D341Med (cell line): ENCODE data around the gene P4HA2.

ENCODE experiments used
- DNase-seq: peaks from one replicate; pipeline ENCODE4 v3.0.0; 2012; ENCODE audit warnings: low spot score

Gene P4HA2

DNA sequence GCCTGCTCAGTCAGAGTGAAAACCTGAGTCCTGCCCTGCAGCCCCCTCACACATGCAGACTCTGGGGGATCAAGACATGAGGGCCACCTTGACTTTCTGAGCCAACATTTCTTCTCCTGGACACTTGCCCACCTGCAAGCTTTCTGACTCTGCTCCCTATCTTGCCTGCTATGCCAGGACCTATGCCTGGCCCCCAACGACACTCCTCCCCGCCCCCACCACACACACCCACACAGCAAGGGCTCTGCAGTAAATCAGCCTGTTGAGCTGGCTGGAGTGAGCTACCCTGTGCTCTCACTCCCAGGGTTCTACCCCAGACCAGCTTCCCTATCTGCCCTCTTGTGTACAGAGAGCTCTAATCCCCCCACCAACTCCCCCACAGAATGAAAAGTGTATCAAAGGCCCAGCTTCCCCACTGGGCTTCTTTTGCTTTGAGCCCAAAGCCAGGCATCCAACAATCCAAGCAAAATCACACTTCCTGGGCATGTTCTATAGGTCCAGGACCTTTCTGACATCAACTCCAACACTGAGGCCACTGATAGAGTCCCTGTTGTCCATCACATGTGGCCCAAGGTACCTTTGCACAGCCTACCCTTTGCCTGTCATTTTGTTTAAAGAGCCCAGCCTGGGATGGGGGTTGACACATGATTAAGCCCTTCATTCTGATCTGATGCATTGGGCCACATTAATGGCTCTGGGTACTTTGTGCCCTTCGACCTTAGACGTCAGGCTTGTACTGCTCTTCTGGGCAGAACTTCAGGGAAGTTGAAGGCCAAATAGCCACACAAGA, 37.1 kb upstream of the P4HA2 start:
- DNase-seq: peak; percentile 4

DNA sequence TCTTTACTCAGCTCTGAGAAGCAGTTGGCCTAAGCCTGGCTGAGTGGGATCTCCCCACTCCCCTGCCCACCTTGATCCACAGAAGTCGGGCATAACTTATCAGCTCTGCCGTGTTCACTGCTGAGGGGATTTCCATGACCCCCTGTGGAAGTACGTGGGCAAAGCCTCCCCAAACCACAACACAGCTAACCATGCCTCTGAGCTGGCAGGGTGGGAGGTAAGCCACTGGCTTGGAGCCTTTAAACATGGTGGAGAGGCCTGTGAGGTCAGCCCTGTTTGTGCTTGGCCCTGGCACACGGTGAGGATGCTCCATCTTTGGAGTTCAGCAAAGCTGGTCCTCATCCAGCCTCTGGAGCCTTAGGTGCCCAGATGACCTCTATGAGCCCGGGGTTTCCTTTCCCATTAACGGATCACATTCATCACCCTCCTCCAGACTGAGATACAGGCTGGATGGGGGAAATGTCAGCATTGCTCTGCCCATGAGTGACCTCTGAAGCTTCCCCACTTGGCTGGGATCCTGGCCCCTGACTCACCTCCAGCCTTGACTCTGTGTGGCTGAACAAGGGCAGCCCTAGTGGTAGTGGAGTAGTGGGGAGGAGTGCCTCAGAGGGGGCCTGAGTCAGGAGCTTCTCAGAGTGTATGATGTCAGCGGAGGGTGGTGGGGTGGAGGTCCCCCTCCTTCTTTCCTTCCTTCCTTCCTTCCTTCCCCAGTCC, 36.1 kb upstream of the P4HA2 start:
- DNase-seq: peak; percentile 8

DNA sequence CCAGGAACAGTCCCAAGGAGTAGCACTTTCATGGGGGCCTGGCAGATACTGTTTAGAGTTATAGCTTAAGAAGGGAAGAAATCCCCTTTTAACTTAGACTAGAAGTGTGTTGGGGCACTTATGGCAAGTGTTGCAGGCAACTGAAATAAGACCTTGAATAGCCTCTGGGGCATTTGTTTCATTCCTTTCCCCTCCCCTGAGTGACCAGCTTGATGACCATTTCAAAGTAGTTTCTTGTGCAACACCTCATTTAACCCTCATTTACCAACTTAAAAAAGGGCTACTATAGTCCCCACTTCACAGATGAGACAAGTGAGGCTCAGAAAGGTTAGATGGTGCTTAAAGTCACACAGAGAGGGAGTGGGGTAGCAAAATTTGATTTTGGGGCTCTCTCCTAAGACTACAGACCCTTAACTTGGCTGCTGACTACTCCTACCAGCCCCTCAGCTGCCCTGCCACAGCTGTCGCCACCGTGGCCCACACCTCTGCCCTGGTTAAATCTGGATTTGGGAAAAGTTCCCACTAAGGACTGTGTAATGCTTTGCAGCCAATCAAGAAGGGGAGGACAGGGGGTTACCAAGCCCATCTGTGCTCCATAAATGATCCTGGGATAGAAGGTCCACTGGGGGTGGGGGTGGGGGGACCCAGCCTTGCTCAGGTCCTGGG, 35.4 kb upstream of the P4HA2 start:
- DNase-seq: peak; percentile 5

DNA sequence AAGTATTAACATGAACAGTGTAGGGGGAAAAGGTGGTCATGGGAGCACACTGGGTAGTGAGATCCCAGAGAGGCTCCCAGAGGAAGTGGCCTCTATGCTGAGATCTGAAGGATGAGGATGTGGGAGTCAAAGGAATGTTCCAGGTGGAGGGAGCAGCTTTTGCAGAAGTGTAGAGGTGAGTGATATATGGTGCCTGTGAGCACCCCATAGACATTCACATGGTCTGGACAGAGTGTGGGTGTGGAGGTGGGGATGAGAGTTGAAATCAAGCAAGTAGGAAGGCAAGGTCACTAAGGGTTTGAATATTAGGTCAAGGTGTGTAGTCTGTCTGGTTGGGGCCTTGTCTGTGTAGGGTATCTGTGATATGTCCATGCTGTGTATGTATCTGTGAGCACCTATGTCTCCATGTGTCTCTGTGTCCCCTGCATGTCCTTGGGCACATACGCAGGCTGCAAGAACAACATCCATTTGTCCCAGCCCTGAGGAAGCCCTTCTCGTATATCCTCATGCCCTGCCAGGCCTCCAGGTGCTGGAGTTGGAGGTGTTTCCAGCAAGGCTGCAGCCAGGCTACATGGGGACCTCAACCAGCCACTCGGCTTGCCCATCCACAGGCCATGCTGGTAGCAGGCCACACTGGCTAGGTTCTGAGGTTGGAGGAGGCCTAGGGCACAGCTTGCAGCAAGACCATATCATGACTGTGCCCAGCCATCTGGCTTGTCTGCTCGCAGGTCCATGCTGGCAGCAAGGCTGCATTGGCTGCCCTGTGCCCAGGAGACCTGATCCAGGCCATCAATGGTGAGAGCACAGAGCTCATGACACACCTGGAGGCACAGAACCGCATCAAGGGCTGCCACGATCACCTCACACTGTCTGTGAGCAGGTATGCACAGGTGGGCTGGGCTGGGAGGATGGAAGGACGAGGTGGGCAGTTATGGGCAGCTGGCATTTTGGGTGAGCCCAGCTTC, 34.5 kb upstream of the P4HA2 start:
- peak; percentile 12 for DNase-seq

DNA sequence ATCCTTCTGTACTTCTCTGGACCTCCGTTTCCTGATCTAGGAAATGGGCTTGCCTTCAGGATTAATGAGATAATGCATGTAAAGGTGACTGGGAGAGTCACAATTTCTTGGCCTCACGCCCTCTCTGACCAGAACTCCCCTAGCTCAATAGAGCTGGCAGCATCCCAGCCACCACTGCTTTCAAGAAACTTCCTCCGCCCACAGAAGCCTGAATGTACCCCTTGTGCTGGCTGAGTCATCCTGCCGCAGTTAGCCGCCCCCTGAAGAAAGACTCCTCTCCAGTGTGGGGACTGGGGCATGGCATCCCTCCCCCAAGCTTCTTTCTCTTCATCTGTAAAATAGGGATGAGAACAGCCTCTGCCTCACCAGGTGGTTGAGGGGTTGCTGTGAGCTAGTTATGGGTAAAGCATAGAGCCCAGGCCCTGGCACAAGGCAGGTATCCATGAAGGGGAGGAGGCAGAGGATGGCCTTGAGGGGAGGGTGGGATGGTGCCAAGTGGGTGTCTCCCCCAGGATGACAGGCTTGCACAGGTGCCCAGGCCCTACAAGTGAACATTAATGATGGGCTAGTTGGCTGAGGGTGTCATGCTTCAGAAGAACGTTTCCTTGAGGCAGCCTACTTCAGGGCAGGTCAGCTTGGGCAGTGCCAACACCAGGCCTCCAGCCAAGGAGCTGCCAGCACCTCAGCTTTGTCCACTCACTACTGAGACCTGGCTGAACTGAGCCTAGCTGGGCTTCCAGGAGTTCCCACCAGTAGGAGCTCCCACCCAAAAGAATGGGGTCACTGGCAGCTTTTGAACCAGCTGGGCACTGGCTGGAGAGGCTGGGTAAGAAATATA, 33.3 kb upstream of the P4HA2 start:
- peak; percentile 5 for DNase-seq

DNA sequence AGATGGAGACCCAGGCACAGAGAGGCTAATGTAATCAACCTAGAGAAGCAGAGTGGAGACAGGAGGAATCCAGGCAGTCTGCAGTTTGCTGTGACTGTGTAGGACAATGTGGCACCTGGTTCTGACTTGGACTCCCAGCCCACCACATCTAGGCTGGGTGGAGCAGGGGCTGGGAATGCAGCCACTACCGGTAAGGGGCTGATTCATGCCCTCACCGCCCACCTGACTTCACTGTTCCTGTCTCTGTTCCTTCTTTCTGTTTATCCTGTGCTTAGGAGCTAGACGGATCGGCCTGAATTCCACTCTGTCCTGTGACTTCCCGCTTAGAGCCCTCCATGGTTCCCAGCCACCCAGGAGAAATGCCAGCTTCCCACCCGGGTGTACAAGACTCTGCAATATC, 32.4 kb upstream of the P4HA2 start:
- peak; percentile 4 for DNase-seq

DNA sequence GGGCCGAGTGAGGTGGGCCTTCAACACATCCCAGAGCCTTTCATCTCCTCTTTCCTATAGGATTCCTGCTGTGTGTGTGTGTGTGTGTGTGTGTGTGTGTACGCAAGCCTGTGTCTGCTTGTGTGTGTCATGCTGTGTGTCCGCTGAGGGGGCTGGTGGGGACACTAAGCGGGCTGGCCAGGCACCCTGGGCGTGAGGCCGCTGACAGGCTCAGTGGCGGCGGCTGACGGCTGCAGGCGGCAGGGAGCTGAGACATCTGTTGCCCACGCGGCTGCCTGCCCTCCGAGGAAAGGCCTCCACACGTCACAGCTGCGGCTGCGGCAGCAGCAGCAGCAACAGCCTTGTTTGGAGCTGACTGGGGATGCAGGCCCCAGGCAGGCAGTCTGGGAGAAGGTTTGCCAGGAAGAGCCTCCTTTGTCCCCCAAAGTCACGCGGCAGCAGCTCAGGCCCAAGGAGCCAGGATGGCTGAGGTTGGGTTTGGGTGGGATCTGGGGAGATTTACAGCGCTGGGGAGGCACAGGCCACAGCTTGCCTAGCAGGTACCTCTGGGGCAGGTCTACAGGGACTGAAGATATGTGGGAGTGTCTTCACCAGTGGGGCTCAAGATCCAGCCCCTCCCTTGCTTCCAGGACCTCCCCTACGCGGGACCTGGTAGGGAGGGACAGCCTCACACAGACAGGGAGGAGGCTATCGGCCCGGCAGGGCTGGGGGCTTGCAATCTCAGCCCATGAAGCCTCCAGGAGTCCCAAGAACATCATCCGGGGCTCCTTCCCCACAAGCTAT, 31.6 kb upstream of the P4HA2 start:
- peak; percentile 27 for DNase-seq

DNA sequence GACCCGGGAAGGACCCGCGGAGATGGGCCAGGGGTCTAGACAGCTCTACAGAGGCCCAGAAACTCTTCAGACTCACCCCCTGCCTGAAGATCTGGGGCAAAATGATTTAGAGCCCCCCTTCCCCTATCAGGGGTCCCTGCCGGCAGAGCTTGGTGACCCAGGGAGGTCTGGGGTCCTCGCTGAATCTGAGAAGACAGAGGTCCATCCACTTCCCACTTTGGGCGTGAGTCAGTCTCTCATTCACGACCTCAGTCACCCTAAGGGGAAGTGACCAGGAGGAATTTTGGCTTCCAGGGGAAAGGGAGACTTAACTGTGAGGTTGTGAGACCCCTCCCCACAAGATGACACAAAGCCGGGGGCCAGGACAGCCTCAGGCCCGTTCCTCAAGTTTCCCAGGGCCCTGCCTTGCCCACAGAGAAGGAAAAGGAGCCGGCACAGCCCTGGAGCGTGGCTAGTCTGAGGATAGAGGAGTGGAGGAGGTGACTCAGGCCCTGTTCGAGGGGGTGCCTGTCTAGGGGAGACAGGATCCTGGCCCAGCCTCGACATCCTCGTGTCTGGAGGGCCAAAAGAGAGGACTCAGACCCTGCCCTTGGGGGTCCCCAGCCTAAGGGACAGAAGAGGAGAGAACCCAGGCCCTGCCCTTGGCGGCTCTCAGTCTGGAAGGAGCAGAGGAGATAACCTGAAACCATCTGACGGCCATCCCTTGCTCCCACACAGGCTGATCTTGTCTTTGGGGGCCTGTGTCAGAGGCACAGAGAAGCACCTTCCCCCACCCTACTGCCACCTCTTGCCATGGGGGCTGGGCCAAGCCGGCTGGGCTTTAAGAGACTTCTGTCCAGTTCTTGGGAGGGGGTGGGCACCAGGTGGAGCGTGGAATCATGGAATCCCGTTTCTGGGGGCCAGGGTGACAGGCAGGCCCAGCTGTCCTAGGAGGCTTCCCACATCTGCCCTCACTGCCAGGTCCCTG, 30.7 kb upstream of the P4HA2 start:
- no peak for DNase-seq

DNA sequence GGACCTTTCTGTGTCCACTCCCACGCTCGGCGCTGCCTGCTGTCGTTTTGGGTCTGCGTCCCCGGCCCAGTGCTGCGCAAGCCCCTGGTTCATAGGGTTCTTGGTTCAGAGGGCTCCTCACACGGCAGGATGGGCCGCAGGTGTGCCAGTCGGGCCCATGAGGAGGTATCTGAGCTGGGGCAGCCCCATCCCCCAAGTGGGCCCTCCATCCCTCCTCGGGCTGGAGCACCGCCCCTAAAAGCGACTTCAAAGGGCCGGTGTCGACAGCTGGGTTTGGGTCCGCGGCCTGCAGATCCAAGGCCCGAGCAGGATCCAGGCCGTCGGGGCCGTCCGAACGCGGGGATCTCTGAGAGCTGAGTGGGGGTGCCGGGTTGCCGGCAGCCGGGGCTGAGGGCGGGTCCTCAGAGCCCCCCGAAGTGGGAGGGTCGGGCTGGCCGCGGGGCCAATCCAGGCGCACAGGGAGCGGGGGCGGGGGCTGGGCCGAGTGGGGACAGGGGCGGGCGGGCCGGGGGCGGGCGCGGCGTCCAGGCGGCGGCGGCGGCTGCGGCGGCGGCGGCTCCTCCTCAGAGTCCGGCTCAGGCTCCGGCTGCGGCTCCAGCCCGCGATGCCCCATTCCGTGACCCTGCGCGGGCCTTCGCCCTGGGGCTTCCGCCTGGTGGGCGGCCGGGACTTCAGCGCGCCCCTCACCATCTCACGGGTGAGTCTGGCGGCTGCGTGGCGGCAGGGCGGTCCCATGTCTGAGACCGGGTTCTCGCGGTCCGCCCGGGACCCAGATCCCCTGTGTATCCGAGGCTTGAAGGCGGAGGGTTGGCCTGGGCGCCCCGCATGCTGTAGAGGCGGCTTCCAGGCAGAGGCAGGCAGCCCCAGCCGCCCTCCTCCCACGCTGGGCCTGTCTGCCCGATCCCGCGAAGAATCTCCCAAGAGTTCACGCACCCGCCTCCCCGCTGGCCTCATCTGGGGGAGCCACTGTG, 29.8 kb upstream of the P4HA2 start, which contains the start of gene PDLIM4:
Gene PDLIM4 (plus strand): TSS at position 566 of the 971 bp plus-strand sequence. CDS start 39 bp downstream, at position 605.
- peak; percentile 15 for DNase-seq

DNA sequence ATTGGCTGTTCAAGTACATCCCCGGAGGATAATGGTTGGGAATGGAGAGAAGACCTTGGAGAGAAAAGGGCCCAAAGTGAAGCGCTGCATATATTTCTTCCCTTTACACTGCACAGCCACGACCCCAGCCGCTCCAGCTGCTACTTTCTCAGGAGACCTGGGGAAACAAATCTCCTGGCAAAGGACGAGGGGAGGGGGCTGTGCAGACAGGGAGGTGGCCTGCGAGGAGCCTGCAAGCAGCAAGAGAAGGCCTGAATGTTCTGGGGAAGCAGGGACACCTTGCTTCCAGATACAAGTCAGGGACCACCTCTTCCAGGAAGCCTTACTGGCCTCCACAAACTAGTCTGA, 29.1 kb upstream of the P4HA2 start:
- DNase-seq: no peak

DNA sequence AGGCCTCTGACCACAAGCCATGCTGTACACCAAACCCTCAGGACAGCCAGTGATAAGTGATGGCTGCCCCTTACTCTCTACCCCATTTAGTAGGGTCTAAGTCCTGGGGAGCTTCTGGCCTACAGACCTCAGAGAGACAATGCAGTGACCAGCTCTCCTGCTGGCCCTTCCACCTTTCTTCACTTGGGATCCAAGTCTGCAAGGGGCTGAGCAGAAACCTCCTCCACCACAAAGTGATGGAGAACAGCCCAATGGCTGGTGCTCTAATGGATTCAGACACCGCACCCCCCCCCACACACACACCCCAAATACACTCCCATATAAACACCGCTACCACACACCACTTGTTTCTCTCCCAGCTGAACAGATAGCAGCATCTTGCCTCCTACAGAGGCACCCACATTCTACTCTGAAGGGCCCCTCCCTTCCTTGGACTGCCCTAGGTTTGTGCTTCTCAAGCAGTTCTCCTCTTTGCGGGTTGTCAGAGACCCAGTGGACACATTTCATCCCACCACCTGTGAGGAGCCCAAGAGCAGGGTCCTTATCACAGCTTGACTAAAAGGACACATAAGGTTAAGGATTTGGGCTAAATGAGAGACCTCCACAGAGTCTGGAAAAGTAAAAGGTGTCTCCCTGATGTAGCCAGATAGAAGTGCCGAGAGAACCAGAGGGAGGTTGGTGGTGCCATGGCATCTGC, 28.6 kb upstream of the P4HA2 start:
- peak; percentile 6 for DNase-seq

DNA sequence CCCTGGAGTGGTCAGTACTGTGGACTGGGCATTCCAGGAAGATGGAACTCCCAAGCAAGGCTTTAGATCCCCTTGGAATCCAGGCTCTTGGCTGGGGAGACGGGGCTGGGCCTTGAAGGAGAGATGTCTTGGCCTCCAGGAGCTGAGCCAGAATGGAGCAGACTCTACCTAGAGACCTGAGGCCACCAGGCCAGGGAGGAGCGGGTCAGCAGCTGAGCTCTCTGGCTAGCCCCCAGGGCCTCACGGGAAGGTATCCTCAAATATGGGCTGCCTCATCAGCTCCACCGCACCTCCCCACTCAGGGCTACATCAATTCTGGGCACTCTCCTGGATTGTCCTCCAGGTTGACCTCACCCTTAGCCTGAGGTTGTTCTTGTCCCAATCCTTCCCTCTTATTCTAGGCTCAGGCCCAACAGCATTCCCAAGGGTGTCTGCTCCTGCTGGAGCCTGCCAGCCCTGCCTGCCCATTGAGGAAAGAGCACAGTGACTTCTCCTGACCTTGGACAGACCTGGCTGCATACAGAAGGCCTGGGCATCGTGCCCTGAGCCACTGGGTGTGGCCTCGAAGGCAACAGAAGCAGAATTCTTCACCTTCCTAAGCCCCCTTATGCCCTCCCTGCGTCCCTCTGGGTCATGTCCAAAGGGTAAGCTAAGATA, 26.8 kb upstream of the P4HA2 start:
- peak; percentile 9 for DNase-seq

DNA sequence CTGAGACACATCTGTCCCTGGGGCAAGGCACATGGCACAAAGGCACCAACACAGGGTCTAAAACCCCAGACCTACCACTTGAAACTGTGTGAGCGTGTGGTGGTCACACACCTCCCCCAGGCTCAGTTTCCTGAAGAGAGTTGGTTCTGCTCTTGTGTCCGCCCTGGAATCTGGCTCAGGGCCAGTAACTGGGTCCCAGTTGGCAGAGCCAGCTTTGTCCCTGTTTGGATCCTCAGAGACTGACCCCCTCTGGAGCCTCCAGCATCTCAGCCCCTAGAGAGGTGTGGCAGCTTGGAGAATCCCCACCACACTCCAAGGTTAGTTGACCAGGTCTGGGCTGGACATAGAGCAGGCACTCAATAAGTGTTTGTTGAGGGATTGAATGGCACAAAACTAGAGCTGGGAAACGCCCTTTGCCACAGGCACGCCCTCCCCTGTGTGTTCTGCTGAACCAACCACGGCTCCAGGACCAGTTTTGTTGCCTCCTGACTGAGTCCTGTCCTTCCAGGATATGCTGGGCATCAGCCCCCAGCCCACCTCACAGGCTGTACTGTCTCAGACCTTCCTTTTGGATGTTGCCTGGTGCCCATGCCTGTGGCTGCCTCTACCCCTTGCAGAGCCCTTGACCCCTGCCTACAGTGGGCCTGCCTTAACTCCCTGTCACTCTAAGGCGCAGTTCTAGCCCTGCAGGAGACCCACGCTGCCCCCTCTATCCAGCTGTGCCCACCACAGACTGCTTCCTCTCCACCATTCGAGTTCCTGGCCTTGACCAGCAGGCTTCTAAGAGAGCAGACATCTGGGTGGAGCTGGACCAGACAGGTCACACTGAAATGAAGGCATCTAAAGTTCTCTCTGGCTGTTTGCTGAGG, 26.0 kb upstream of the P4HA2 start:
- peak; percentile 10 for DNase-seq

DNA sequence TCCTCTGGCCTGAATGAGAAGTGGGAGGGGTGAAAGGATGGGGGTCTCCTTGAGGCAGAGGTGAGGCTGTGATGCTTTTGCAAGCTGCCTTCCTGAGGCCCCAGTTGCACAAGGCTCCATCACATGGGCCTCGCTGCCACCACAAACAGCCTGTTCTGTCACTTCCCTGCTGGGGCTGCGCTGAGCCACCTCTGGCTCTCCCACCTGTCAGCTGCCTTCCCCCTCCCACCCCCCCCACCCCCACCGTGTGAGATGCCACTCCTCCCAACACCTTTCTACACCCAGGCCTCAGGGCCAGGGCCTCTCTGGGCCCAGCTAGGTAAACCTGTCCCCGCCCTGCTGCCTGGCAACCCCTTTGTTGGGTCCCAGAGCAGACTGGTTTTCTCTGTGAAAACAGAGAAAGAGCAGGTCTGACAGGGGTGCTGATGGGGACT, 25.4 kb upstream of the P4HA2 start:
- peak; percentile 10 for DNase-seq

DNA sequence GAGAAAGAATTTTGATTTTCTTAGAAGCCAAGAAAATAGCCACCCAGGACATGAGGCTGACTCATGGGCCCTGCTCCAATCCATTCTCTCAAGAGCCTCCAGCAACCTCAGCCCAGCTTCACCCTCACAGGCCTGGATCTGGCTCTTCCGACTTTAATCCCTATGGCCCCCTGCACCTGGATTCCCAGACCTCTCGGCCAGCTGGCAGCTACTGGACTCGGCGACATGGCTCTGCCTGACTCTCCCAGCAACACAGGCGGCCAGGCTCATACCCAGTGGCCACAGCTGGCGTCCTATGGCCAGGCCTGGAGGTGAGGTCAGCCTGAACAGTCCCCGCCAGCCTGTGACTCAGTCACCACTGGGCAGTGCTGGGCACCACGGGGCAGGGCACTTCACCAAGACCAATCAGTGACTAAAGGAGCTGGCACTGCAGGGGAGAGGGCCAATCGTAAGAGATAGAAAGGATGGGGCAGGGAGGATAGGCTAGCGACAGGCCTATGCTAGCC, 23.6 kb upstream of the P4HA2 start:
- DNase-seq: peak; percentile 8
